Kidney (tissue), 14 donors: Measurements from ENCODE around the gene RNF207. TPM values are rescaled to one million over a fixed set of nuclear protein-coding genes. Genes with fewer than 3 reads are reported as not detected.

ENCODE experiments used
- DNase-seq, 5 donors: peaks; one replicate each; pipeline ENCODE4 v3.0.0-alpha.2; 2013 to 2020
- FAIRE-seq: peaks from 2 replicates; lab custom pipeline; 2012; peaks lifted over from hg19 to GRCh38; lab: Jason Lieb, UNC
- H3K27ac ChIP-seq, 2 donors: one replicate each; pipeline ENCODE4 v1.7.0; 2013; ENCODE audit warnings: low read depth in 2 of 2, low read length in 2 of 2, inconsistent platforms in 1 of 2
- H3K27me3 ChIP-seq: one replicate; pipeline ENCODE4 v1.7.1; 2013; ENCODE audit warnings: low read length, inconsistent platforms; ENCODE audit not compliant: control insufficient read depth, insufficient read depth
- H3K36me3 ChIP-seq, 3 donors: one replicate each; pipeline versions ENCODE4 v1.7.0 to v1.7.1; 2013; ENCODE audit warnings: low read length in 3 of 3, control low read depth in 1 of 3, inconsistent platforms in 1 of 3; ENCODE audit not compliant: insufficient read depth in 3 of 3, control insufficient read depth in 2 of 3
- H3K4me1 ChIP-seq, 3 donors: one replicate each; pipeline versions ENCODE4 v1.7.0 to v1.7.1; 2013; ENCODE audit warnings: low read length in 3 of 3, inconsistent platforms in 1 of 3, low read depth in 1 of 3; ENCODE audit not compliant: control insufficient read depth in 2 of 3, insufficient read depth in 2 of 3
- H3K4me3 ChIP-seq, 3 donors: one replicate each; pipeline versions ENCODE4 v1.7.0 to v1.8.1; 2013; ENCODE audit warnings: low read length in 3 of 3, control low read depth in 1 of 3, inconsistent platforms in 1 of 3
- H3K9ac ChIP-seq, 3 donors: one replicate each; pipeline versions ENCODE4 v1.7.0 to v1.7.1; 2013; ENCODE audit warnings: low read length in 3 of 3, control low read depth in 1 of 3, inconsistent platforms in 1 of 3
- H3K9me3 ChIP-seq, 3 donors: one replicate each; pipeline versions ENCODE4 v1.7.0 to v1.7.1; 2013; ENCODE audit warnings: low read length in 3 of 3, control low read depth in 1 of 3, inconsistent platforms in 1 of 3; ENCODE audit not compliant: control insufficient read depth in 2 of 3, insufficient read depth in 1 of 3
- intact Hi-C: fragments of 100-400 bp; cut with DNase I; formaldehyde crosslinking; loops from one replicate; pipeline ENCODE4 v1.11.1; 2022
- polyA plus RNA-seq: library from polyadenylated mRNA; stranded (reverse); fragments of 350-450 nt; fragmentation: Illumina TruSeq; extraction: RNeasy Lipid Tissue Mini Kit (QIAGEN cat#74804); gene quantifications from one replicate; pipeline ENCODE4 v1.2.3, GENCODE V29; 2014; ENCODE audit warnings: low read depth, low replicate concordance; ENCODE audit not compliant: insufficient read depth
- total RNA-seq: library from RNA; stranded (reverse); fragmentation: NEBNext Ultra II Directional; extraction: Animal tissue kit (Norgen Biotek cat#: 25700); gene quantifications from one replicate; pipeline ENCODE4 v1.2.1, GENCODE V29; 2021
- TF ChIP-seq, protein P1 (sequence below): IDR thresholded peaks from 3 replicates; pipeline ENCODE4 v1.5.1; 2012; ENCODE audit warnings: mild to moderate bottlenecking, moderate library complexity, borderline replicate concordance; ENCODE audit not compliant: insufficient read depth; ENCODE audit errors: extremely low read depth
- donor health status: control.
- donor health status: control.
- donor health status: control.
- donor health status: control.
- donor health status: control.
- donor health status: DM: yes; HTN: yes; CAD: no.
- donor health status: Normal renal cell carcinoma (clear cell type).

RNF207 gene
- total and polyA plus RNA-seq, 2 donors from 2014 or later = 7.7 to 43.6 TPM

DNA sequence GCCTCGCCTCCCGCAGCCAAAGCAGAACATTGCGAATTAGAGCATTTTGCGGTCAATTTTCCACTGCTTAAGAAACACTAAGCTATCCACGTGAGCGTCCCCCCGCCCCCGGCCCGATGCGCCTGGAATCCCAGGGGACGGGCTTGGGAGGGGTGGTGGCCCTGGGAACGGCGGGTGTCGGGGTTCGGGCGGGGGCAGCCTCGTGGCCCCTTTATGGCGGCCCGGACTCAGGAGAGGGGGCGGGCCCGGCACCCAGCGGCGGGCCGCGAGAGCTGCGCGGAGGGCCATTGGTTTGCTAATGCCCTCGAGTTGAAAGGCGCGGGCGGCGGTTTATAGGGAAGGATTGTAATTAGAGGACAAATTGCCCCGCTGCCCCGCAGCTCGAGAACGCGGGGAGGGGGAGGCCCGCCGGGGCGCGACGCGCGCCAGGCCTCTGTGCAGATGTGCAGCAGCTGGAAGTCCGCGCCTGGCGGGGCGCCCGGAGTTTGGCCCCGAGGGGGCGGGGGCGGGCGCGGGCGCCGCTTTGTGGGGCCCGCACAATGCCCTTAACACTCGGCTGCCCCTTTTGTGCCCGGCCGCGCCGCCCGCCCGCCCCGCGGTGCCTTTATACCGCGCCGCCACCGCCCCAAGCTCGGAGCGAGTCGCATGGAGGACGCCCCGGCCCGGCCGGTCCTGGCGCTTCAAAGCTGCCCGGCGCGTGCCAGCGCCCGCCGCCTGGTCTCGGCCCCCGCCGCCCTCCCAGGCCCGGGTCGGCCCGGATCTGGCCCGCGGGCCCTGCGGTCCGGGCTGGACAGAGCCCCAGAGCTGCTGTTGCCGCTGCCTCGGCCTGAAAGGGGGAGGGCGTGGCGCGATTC lies 36.2 kb downstream of the RNF207 start:
- TF ChIP-seq, protein P1, sequence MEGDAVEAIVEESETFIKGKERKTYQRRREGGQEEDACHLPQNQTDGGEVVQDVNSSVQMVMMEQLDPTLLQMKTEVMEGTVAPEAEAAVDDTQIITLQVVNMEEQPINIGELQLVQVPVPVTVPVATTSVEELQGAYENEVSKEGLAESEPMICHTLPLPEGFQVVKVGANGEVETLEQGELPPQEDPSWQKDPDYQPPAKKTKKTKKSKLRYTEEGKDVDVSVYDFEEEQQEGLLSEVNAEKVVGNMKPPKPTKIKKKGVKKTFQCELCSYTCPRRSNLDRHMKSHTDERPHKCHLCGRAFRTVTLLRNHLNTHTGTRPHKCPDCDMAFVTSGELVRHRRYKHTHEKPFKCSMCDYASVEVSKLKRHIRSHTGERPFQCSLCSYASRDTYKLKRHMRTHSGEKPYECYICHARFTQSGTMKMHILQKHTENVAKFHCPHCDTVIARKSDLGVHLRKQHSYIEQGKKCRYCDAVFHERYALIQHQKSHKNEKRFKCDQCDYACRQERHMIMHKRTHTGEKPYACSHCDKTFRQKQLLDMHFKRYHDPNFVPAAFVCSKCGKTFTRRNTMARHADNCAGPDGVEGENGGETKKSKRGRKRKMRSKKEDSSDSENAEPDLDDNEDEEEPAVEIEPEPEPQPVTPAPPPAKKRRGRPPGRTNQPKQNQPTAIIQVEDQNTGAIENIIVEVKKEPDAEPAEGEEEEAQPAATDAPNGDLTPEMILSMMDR = no peak
- Histone ChIP-seq H3K27me3 (peaks cover 41% of the 10 kb centered on the region), H3K9me3 (no peaks in the 10 kb centered on the region), H3K36me3 (no peaks in the 10 kb centered on the region), H3K27ac (no peak overlapping the region), H3K4me3 (no peak overlapping the region), H3K9ac (no peak overlapping the region), H3K4me1 (peaks cover 0 to 2% (median 0%) of the 10 kb centered on the region in 3 donors)
- no peak for FAIRE-seq
- intact Hi-C loops = loop anchor here (10.0 kb wide), 1 partner anchor 187 kb away; no protein-coding TSS in a partner anchor
- DNase-seq = peak in 3 of 5 donors; percentile 23 to 69 (median 58)

DNA sequence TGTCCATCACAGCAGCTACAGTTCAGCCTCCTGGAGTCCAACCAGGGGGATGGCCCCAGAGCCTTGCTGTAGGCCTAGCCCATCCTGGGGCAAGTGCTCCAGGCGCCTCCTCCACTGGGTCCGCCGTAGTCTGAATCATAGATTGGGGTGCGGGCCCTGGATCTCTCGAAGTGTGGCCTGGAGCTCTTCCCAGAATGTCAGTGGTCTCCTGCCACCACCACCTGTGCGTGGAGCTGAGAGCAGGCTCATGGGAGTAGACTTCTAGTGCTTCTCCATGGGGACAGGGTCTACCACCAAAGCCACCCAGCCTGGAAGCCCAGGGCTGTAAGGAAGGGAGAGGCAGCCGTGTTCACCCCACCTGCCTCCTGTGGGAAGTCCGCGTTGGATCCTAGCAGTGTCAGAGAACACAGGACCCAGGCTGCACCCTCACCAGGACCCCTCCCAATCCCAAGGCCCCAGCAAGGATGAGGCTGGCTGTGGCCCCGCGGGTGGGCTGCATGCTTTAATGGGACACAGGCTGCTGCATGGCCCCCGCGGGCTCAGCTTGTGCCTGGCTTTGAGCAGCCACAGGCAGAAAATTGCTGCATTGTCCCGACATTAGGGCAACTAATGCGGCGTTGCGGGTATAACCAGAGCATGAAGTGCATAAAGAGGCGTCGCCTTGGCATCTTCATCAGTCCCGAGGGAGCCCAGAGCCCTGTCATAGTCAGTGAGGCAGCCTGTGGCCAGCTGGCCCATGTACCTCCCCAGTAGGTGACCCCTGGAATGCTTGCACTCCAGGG lies 37.3 kb downstream of the RNF207 start:
- no peak overlapping the region for H3K27ac ChIP-seq
- DNase-seq = peak in 2 of 5 donors; percentile 40 to 72
- peaks cover 0 to 2% (median 0%) of the 10 kb centered on the region in 3 donors for H3K4me1 ChIP-seq
- no peaks in the 10 kb centered on the region for H3K9me3 ChIP-seq
- TF ChIP-seq, protein P1 = no peak
- H3K9ac ChIP-seq = no peak overlapping the region
- no peak overlapping the region for H3K4me3 ChIP-seq
- H3K27me3 ChIP-seq = peaks cover 41% of the 10 kb centered on the region
- H3K36me3 ChIP-seq = no peaks in the 10 kb centered on the region
- intact Hi-C loops = loop anchor here (10.0 kb wide), 1 partner anchor 188 kb away; no protein-coding TSS in a partner anchor
- no peak for FAIRE-seq

DNA sequence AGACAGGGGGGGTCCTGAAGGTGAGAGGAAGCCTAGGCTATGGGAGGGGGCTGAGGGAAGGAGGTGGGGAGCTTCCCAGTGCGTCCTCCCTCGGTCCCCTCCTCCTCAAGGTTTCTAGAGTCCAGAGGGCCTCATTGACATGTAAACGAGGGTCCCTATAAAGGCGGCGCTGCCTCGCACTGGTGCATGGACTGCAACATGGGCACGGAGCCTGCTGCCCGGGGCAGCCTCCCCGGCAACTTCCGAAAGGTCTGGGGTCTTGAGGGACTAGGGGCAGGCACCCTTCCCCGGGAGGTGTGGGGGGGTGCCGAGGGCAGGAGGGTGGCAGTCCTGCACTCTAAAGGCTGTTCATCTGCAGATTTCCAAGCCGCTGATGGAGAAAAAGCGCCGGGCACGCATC lies 38.1 kb downstream of the RNF207 start, which contains the start of gene HES3:
Gene HES3 (plus strand): TSS at position 187 of the 400 bp plus-strand sequence. CDS start 187 bp downstream, at position 374.
- no peak within 1 kb of the TSS for H3K9ac ChIP-seq
- peaks cover 36% of the 10 kb centered on the region for H3K27me3 ChIP-seq
- intact Hi-C loops = loop anchor here (10.0 kb wide), 1 partner anchor 189 kb away; no protein-coding TSS in a partner anchor
- H3K9me3 ChIP-seq = no peaks in the 10 kb centered on the region
- DNase-seq = peak in 2 of 5 donors; percentile 49 to 66
- peaks cover 0 to 4% (median 0%) of the 10 kb centered on the region in 3 donors for H3K4me1 ChIP-seq
- FAIRE-seq = no peak
- TF ChIP-seq, protein P1 = no peak
- no peak within 1 kb of the TSS for H3K4me3 ChIP-seq
- no peaks in the 10 kb centered on the region for H3K36me3 ChIP-seq
- H3K27ac ChIP-seq = no peak within 1 kb of the TSS
